Subcutaneous adipose tissue (tissue), 4 donors: ENCODE data around the gene PPARGC1A. TPM values are rescaled to one million over a fixed set of nuclear protein-coding genes. Genes with fewer than 3 reads are reported as not detected.

ENCODE experiments used
- total RNA-seq, 4 donors: library from RNA; depleted of rRNA; stranded (reverse); fragments of >200 nt; gene quantifications; one replicate each; pipeline ENCODE4 v1.1.0, GENCODE V29; 2016
- TF ChIP-seq, protein P1 (sequence below): fragments of 450-650 bp; IDR thresholded peaks from one replicate; pipeline ENCODE4 v1.5.1; 2016; ENCODE audit warnings: low read depth, mild to moderate bottlenecking, control low read depth, antibody characterized with exemption, moderate library complexity

Gene PPARGC1A
- total RNA-seq, 4 donors from 2014 or later: 4.2 to 15.3 (median 4.7) TPM

DNA sequence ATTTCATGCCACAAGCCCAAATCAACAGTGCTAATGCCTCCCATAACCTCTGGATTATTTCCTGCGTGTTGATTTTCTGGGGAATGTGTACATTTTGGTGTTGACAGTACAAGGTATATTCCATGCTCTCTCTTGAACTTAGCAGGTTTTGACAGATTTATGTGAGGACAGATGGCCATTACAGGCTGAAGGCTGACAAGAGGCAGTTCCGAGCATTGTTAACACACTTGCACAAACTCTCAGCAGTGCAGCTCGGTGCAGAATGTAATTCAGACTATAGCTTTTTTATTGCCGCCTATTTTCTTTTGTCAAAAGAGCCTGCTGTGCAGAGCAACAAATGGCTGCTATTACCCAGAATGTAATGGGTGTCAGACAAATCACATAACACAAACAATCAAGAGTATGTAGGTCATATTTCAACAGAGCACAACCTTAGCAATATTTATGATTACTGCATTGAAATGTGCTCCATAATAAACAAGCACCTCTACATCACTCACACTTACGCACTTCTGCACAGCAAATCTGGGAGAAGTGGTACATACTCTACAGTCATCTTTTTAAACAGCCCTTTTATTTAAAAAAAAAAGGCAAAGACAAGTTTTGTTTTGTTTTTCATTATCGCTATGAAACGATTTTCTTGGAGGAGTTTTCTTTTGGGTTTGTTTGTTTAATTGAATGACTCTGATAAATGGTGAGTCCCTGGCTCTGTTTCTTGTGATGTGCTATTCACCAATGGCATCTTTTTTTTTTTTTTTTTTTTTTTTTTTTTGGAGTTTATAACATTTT is 71.6 kb downstream of the PPARGC1A start:
- TF ChIP-seq, protein P1, sequence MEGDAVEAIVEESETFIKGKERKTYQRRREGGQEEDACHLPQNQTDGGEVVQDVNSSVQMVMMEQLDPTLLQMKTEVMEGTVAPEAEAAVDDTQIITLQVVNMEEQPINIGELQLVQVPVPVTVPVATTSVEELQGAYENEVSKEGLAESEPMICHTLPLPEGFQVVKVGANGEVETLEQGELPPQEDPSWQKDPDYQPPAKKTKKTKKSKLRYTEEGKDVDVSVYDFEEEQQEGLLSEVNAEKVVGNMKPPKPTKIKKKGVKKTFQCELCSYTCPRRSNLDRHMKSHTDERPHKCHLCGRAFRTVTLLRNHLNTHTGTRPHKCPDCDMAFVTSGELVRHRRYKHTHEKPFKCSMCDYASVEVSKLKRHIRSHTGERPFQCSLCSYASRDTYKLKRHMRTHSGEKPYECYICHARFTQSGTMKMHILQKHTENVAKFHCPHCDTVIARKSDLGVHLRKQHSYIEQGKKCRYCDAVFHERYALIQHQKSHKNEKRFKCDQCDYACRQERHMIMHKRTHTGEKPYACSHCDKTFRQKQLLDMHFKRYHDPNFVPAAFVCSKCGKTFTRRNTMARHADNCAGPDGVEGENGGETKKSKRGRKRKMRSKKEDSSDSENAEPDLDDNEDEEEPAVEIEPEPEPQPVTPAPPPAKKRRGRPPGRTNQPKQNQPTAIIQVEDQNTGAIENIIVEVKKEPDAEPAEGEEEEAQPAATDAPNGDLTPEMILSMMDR: no peak

DNA sequence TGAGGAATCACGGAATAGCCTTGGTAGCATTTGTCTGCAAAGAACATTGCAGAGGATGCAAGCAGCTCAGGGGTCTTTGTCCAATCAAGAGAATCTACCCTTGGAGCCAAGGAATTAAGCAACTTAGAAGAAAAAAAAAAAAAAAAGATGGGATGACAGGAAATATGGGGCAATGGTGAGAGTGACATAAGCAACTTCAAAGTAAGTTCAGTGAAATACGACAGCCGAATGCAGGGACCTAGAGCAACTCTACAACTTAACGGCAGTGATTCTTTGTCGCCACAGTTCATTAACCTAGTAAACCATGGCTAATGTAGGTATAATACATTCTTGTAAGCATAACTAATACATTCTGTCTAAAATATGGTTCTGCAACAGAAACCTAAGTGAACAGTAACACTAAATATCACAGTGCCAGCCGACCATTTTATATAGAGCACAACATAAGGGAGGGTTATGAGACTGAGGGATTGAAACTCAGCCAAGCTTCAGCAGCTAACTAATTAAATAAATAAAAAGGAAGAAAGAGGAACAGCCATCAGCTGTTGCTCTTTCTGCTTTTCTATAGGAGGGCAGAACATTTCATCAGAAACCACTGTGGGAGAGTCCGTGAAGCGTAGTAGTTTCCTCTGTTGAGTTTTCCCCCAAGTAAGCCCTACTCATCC is 74.7 kb downstream of the PPARGC1A start:
- TF ChIP-seq, protein P1: no peak

DNA sequence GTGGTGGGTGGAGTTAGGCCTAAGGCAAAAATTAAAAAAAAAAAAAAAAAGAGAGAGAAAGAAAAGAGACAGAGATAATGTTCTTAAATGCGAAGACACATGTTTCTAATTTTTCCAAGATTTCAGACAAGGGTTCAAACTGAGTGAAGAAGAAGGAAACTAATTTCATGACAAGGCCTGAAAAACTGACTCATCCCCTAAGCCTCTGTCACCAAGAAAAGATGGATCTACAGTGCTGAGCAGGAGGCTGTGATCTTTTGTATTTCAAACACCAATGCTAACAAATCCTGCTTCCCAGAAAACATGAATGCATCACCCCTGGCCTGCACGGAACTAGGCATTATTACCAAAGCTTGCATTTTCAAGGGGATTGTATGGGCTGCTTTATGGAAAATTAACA is 75.3 kb downstream of the PPARGC1A start:
- TF ChIP-seq, protein P1: no peak

DNA sequence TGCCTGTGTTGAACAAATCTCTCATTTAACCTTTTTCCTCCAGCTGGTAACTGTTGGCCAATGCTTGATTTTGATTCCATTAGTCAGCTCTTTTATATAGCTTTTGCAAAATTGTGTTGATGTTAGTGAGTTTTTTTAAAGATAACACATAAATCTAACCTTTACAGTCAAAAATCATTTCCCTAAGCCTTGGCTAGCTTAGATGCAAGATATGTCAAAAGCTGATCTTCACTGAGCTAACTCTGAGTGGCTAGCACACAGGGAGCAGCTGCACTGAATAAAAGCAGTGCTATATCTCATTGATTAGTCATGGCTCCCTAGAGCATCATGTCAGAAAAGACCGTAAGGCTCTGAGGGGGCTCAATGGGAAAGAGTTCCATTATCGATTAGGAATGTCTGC is 78.7 kb downstream of the PPARGC1A start:
- TF ChIP-seq, protein P1: no peak

DNA sequence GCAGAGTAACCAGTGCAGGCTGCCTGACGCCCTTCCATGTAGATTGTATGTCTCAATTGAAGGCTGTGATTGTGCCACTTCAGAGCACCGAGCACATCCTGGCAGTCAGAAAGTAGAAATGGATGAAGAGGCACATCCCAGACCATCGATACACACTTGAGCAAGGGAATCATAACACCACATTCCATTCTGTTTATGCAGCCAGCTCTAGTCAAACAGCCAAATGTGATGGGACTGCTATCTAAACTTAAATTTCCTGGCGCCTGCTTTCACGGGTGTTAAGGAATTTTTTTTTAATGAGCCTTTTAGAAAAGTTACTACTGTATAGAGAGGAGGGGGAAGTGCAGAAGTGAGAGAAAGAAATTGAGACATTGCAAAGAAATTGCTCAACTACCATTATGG is 84.4 kb downstream of the PPARGC1A start:
- TF ChIP-seq, protein P1: no peak

DNA sequence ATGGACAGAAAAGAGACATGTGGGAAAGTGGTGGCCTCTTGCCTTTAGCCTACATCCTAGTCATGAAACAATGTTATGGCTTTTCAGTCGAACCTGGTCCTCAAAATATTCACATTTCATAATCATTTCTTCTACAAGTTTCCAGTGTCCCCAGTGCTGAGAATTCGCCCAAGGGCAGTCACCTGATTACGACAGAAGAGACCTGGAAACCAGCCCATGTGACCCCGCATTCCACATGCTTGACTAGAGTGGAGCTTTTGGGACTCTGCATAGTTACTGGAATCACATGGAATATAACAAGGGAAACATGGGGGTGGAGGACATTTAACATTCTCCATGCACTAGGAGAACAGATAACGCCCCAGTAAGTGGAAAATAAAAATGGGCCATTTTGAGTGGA is 100.1 kb downstream of the PPARGC1A start:
- TF ChIP-seq, protein P1: no peak

DNA sequence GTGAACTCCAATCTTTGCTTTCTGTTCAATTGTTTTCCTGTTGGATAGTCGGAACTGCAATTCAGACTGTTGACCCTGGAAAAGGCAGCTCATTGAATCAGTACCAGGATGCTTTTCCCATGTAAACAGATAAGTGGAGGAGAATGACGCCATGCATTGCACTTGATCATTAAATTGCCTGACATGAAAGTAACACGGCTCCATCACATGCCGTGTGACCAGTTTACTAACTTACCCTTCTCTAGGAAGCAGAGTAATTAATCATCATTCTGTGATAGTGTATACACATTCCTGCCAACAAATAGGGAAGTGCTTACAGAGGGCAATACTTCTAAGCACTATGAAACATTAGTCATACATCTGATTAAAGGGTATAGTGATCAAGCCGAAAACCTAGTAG is 101.4 kb downstream of the PPARGC1A start:
- TF ChIP-seq, protein P1: no peak
